ENCODE data around the gene FGF1.

DNA sequence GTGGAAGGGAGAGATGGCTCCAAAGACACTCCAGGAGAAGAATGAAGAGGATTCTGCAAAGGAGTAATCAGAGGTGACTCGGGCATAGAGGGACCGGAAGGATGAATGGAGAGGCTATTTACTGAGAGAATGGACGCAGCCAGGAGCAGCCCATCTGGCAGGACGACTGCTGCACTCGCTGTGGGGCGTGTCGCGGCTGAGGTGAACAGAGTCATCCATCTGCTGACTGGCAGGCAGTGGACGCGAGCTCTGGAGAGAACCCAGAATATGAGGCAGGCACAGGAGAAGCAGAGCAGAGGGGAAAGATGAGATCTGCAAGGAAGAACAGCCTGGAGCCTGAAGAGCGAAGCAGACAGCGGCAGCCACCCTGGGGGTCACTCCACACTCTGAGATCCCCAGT lies 16.4 kb downstream of the FGF1 start:
- TF ChIP-seq, protein P1, sequence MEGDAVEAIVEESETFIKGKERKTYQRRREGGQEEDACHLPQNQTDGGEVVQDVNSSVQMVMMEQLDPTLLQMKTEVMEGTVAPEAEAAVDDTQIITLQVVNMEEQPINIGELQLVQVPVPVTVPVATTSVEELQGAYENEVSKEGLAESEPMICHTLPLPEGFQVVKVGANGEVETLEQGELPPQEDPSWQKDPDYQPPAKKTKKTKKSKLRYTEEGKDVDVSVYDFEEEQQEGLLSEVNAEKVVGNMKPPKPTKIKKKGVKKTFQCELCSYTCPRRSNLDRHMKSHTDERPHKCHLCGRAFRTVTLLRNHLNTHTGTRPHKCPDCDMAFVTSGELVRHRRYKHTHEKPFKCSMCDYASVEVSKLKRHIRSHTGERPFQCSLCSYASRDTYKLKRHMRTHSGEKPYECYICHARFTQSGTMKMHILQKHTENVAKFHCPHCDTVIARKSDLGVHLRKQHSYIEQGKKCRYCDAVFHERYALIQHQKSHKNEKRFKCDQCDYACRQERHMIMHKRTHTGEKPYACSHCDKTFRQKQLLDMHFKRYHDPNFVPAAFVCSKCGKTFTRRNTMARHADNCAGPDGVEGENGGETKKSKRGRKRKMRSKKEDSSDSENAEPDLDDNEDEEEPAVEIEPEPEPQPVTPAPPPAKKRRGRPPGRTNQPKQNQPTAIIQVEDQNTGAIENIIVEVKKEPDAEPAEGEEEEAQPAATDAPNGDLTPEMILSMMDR (IDR thresholded peaks at IDR 0.05; ENCODE audit: low read depth, low read length), result no peak
- TF ChIP-seq POLR2A (IDR thresholded peaks at IDR 0.05; ENCODE audit: extremely low read depth, insufficient read length) (no peak), MYC (IDR thresholded peaks at IDR 0.05; ENCODE audit: low read depth, low read length) (no peak)
